Measurements from ENCODE around the gene SLC20A1.
A peak's percentile ranks its signal among the peaks of the same experiment; 100 is the strongest.

The SLC20A1 gene

DNA sequence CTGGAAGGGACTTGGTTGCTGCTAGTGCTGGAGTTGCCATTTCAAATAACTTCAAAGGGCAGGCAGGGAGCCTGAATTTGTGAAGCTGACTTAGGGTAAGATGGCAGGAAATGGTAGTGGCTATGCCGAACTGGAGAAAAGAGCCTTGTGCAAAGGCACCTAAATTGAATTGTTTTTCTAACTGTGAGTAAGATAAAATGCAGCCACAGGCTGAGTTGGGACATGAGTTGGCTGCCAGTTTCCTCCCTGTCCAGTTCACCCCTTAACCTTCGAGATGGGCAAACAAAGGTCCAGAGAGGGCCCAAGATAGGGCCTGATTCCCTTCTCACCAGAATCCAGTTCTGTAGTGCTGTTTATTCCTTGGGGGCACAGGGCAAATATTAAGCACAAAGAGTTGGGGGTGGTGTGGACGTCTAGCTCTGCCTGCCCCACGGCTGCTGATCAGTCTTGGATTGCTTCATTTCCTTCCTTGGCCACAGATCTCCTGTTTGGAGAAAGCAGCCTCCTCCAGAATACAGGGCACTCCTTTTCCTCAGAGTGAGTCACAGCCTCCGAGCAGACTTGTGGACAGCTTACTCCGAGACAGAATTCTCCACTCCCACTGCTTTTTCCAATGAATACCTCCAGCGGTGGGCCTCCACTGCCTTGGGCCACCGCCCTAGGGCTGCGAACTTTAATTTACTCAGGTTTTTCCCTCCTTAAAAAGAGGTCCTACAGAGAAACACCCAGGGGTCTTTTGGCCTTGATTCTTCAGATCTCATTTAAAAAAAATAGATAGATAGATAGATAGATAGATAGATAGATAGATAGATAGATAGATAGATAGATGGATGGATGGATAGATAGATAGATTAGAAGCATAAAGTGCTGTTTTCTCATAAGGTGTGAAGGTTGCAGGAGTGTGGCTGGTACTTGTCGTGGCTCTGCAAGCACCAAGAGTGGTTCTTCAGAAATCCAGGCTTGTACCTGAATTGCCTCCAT, 18.4 kb upstream of the SLC20A1 start:
- DNase-seq: no peak

DNA sequence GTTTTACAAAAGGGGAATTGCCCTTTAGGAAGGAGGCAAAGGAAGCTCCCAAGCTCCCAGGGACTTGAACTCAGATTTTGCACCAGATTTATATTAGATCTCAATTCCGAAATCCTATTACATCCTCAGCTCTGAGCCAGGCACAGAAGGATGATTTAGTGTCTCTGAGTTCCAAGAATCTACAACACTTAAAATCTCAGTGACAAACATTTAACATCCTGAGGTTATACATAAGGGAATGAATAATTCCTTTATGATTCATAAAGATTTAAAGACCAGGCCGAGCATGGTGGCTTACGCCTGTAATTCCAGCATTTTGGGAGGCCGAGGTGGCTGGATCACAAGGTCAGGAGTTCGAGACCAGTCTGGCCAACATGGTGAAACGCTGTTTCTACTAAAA, 16.5 kb upstream of the SLC20A1 start:
- no peak for DNase-seq

DNA sequence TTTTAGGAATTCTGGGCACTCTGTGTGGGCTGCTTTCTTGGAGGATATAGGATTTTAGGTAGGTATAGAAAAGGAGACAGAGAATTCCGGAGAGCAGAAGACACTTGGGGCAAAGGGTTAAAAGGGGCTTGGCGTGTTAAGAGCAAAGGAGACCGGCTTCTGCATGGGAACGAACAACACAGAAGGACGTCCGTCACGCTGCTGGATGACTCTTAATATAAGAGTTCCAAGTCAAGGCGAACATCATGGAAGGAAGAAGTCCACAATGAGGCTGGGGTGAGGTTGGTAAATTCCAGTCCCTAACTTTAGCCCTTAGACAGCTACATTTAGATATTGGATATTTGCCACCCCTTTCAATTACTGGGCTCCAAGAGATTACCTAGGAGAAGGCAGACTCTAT, 15.9 kb upstream of the SLC20A1 start:
- no peak for DNase-seq

DNA sequence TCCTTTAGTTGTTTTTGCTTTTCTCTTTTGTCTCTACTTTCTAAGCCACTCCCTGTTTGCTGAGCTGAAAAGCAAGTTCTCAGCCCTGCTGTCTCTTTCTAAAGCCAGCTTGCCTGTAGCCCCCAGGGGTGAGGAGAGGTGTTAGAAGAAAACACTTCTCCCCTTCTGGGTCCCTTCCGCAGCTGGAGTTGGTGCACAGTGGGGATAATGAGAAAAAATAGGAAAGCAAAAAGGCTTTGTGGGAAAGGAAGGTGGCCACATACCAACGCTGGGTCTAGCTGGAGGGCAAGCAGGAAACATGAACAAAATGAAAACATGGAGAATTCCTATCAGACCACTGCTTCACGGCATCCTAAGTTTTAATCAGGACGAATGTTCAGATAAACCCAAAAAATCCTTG, 15.5 kb upstream of the SLC20A1 start:
- no peak for DNase-seq

DNA sequence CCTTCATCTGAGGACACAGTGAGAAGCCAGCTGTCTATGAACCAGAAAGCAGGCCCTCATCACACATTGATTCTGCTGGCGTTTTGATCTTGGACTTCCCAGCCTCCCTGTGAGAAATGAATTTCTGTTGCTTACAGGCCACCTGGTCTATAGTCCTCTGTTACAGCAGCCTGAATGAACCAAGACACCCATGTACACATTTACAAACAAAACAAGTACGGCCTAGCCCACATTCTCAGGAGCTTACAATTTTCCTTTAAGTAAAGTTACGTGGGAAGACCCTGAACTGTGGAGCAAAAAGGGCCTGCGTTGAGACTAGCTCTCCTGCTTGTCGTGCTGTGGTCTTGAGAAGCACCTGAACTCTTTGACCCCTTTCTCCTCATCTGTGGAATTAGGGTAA, 12.0 kb upstream of the SLC20A1 start:
- DNase-seq: no peak

DNA sequence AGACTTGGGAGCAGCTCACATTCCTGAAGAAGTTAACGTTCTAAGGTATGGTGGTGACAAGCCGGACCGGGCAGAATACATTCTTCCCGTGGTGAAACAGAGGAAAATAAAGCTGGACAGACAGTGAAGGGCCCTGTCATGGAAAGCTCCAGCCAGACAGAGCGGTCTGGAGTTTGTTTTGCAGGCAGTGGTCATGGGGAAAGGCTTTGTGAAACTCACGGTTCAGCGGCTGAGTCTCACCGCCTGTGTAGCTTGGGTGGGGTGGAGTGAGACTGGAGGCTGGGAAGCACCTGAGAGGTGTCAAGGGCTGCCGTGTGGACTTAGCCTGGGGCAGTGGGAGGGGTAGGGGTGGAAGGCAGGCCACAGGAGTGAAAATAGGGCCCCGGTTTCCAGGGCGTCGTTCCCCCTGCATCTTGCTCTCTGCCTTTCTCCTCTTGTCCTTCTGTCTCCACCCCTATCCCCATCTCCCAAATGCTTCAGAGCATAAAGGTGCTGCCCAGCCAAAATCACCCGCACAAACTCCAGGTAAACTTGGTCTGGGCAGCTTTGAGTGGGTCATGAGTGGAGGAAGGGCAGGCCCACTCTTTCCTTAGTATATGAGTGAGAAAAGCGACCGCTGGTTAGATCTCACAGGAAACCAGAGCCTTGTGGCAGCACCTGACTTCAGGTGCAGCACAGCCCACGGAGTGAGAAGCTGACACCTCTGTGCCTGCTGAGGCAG, 11.4 kb upstream of the SLC20A1 start:
- DNase-seq: no peak

DNA sequence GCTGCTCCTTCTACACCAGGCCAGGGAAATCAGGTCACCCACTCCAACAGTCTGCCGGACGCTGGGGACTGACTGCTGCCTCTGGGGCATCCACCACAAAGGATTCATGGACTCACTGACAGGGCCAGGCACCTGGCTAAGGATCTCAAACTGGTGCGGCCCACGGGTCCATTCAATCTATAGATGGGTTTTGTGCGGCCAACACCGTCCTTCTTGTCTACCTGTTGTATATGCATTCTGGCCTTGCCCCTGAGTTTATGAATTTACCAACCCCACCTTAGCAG, 10.9 kb upstream of the SLC20A1 start:
- no peak for DNase-seq

DNA sequence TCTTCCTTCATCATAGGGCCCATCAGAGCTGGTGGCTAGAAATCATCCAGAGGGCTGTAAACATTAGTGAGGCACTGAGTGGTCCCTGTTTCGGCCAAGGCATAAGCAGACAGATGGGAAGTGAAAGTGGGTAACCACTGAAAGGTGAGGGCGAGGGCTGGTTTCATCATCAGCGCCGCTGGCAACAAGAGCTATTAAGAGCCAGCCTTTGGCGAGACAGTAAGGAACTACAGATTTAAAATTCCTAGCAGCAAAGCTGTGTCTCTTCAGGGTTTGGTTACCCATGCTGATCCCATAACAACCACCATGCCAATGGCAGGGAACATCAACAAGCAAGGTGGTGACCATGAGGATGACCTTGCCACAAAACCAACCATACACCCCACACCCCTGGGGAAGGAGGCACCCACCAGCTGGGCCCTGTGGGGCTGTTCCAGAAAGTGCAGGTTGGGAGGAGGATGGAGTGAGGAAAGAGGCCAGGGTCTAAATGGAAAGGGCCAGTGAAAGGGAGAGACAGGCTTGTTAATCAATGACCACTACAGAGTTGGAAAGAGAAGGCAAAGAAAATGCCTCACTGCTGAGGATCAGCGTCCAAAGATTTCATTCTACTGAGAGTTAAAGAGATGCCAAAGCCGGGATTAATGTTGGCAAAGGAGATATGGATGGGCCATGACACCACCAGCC, 9.0 kb upstream of the SLC20A1 start:
- DNase-seq: no peak

DNA sequence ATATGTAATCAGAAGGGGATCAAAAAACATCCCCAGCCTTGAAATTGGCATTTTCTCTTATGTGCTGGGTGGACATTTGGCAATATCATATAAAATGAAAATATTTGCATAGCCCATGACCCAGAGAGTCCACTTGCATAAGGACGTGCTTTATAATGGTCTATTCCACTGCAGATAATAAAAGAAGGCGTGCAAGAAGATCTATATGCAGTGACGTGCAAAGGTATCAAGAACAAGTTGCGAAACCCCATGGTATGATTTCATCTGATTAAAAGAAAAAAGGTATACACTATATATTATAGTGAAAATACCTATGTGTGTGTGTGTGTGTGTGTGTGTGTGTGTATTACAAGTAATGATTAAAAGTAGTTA, 8.5 kb upstream of the SLC20A1 start:
- DNase-seq: no peak

DNA sequence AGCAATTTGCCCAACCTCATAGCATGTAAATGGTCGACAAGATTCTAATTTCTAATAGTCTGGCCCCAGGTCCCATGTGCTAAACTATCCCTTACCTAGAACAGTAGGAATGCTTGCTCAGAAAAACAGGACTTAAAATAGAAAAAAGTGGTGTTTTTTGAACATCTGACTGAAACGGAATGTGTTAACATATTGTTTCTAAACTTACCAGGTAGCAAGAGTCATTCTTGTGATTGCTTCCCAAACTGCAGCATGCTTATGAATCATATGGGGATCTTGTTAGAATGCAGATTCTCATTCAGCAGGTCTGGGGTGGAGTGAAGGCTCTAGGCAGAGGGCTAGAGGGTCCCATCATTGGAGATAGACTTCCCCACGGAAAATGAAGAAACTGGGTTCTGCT, 5.8 kb upstream of the SLC20A1 start:
- DNase-seq: no peak

DNA sequence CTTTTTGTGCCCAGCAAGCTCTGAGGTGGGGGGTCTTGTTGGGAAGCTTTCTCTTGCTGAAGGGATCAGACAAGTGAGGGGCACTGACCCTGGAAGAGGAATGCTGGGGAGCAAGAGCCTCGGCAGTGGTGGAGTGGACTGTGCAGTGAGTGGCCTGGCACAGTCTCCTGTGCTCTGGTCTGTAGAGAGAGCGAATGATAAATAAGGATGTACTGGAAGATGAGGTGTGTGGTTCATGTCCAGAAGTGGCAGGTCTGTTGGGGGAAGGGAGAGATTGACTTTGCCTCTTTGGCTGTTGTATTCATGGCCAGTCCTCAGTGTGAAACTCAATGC, 5.3 kb upstream of the SLC20A1 start:
- no peak for DNase-seq

DNA sequence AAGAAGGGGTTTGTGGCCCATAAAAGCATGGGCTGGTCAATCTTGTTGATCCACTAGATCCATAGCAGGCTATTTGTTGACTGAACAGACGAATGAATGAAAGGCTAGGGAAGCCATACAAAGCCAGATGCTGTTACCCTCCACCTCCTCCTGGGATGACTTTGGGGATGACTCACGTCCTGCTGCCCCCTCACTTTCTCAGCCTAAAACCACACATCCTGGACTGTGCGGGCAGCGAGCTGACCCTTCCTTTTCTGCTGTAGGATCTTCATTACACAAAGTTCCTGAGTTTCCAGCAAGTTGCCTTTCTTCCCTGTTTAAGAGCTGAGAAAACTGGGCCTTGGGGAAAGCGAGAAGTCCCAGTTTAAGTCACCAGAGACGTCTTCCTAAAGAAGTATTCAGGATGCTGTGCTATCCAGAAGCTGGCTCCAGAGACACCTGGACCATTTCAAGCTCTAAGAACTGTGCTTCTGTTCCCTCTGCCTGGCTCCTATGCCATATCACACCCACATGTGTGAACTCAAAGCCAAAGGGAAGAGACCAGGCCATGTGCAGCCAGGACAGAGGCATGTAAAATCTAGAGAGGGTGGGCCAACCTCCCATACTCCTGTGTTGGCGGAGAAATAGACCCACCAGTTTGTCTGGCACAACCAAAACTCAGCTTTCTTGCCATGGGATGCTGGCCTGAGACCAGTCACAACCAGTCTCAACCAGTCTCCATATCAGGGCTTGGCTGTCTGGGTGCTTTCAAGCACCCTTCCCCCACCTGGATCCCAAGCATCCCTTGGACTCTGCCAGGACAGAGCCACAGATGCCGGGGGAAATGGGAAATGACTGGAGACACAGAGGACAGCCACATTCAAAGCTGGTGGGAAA, 4.7 kb upstream of the SLC20A1 start:
- DNase-seq: no peak

DNA sequence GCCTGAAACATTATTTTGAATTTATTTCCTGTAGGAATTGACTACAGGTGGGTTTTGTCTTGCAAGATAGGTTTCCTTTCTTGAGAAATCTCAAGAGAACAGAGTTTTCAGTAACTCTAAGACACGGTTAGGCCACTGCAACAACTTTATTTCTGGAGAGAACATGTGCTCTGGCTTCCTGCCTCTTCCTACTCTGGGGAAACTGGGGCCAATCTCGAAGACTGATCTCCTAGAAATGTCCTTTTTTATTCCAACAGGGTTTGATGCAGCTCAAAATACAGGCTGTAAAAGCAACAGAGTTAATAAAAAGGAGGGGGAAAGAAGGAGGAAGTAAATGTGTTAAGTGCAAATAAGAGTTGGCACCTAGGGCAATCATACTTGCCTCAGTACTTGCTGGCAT, 4.0 kb upstream of the SLC20A1 start:
- DNase-seq: no peak

DNA sequence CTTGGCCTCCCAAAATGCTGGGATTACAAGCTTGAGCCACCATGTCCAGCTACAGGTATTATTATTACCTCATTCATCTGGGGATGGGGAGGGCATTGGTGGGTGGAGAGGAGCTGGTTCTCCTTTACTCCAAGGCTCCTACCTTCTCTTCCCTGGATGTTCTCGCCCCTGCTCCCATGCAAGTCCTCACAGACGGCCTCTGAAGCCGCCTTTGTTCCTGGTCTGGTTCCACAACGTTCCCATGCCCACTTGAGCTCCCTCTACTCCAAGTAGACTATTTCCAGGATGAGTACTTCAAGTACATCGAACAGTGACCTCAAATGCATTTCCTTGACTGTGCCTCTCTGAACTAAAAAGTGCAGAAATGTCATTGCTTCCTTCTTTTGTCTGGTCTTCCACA, 3.2 kb upstream of the SLC20A1 start:
- no peak for DNase-seq

DNA sequence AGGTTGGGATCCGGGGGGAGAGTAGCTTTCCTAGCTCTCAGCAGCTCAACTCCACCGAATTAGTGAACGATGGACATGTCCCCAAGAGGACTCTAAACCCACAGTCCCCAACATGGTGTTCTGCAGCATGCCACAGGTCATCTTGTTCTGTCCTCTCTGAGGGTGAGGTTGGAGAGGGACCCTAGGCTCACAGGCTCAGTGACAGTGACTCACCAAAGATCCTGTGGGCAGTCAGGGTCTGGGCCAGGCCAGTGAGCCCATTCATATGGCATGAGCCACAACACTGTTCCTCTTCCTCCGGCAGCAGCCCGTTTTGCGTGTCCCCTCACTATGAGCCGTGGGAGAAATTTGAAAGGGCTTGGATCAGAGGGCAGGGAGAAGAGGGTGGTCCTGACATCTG, 2.8 kb upstream of the SLC20A1 start:
- DNase-seq: no peak

DNA sequence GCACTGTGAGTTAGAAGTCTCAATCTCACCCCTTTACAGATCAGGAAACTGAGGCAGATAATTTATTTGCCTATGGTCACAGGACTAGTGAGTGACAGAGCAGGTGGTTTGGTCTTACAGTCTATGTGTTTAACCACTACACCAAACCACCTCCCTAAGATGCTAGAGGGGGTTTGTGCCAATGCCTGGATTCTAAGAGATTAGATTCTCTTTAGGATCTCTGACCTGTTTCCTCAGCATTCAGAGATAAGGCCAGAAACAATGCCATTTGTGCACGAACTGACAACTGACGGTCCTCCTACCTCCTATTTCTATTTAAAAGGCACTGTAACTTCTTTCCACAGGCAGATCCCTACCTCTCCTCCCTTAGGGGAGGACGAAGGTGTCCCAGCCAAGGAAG, 2.3 kb upstream of the SLC20A1 start:
- DNase-seq: no peak

DNA sequence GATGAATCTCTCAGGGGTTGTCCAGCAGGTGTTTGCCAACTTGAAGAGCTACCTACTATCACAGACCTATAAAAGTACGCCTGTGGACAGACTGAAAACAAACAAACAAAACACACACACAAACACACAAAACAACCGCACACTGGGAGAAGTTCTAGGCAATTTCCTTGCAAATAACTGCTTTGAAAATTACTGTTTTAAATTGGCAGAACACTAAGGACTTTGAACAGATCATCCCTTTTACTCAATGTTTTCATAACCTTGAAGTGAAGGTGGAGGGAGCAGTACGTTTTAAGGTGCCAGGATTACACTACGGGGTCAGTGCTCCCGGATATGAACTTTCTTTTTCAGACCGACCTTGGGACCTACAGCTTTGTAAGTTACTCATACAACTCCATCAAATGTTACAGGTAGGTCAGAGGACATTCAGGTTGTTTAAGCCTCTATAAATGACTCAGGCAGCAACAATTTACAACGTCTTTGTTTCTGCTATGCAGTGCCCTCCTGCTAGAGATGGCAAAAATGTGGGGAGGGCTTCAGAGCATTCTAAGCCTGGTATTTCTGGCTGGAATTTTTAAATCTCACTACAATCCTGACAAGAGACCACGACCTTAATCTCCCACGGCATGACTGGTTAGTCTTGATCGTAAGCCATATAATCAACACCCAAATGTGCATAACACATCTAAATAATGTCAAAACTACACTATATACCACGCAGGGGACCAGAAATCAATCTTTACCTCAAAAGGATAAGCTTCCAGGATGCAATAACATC, 1.4 kb upstream of the SLC20A1 start:
- no peak for DNase-seq

DNA sequence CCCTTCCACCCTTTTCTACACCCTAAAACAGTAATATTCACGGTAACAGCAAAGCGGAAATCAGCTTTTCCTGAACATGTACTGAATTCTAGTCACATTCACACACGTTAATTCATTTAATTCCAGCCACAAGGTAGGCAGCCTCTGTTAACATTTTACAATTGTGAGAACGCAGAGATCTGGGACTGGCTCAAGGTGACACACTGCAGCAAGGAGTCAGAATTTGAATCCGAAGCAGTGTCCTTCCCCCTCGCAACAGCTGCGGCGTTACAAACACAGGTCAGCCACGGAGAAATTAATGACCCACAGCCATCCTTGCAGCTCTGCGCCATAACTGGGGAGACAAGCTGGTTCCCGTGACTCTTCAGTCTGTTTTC, 818 bp upstream of the SLC20A1 start:
- DNase-seq: no peak

DNA sequence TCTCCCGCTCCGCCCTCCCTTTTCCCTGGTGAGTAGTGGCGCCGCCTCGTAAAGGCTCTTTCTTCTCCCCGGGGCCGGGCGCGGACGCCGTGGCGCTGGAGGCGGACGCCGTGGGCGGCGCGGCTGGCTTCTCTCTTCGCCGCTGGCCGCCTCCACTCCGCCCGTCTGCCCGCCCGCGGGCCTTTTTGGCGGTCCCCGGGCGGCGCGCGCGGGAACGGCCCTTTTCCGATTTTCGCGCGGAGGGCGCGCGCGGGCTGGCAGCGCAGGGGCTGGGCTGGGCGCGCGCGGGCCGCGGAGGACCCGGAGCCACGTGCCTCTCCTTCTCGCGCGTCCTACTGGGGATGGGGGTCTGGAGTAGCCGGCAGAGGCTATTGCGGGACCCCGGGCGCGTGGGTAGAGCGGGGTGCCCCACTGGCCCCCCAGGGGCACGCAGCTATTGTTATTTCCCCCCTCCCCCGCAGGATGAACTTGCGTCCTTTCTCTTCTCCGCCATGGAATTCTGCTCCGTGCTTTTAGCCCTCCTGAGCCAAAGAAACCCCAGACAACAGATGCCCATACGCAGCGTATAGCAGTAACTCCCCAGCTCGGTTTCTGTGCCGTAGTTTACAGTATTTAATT, 472 bp downstream of the SLC20A1 start:
- DNase-seq: peak; percentile 60

DNA sequence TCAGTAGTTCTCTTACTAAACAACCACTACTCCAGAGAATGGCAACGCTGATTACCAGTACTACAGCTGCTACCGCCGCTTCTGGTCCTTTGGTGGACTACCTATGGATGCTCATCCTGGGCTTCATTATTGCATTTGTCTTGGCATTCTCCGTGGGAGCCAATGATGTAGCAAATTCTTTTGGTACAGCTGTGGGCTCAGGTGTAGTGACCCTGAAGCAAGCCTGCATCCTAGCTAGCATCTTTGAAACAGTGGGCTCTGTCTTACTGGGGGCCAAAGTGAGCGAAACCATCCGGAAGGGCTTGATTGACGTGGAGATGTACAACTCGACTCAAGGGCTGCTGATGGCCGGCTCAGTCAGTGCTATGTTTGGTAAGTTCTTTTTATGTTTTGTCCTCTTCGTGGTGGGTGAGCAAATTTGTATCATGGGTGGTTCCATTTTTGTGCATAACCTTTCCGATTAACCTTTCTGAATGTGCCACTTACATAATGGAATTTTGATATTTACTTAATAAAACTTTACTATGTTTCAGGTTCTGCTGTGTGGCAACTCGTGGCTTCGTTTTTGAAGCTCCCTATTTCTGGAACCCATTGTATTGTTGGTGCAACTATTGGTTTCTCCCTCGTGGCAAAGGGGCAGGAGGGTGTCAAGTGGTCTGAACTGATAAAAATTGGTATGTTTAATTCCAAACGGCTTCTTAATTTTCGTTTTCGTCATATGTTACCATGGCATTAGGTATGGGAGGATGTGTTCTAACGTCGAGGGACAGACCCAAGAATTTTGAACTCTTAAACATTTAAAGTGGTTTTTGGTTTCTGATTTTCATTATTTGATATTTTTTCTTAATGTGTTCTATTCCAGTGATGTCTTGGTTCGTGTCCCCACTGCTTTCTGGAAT, 1.3 kb downstream of the SLC20A1 start:
- no peak for DNase-seq

DNA sequence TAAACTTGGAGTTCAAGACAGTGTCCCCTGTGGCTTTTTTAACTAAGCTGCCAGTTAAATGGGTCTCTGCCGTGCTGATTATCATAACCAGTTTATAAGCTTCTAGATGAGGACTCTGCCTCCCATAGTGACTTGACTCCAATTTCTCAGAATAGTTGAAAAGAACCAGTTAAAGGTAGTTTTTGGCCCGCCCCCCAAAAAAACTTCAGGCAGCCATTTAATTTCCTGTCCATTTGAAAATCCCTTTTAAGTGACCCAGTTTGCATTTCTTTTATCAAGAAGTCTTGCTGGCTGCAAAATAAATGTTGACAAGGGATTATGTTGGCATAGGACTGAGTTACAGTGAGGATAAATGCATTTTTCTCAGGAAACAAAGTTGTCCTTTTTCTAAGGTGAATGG, 2.3 kb downstream of the SLC20A1 start:
- DNase-seq: no peak

Data from activated naive CD4-positive, alpha-beta T cell treated with anti-CD3 and anti-CD28 coated beads, Interleukin-2, amount 50 U/mL, for 16 hours (primary cell).